HEK293 (cell line): ENCODE results near the gene ARID3B.

Source experiments
- CTCF ChIA-PET: fragments of 350-600 bp; formaldehyde crosslinking; extraction: SDS; loops from one replicate; lab custom pipeline; 2021; ENCODE audit warnings: antibody characterized with exemption; lab: Yijun Ruan, JAX
- POLR2A ChIA-PET: fragments of 300-600 bp; formaldehyde crosslinking; extraction: SDS; loops from one replicate; lab custom pipeline; 2020; ENCODE audit warnings: antibody characterized with exemption, inconsistent platforms; lab: Yijun Ruan, JAX
- H3K27ac ChIP-seq: fragments of 200-500 bp; sonication (Bioruptor generic); 2 replicates; pipeline ENCODE4 v1.5.1; 2014; ENCODE audit warnings: low read depth, low read length, control low read depth, inconsistent platforms; ENCODE audit errors: extremely low read depth
- H3K36me3 ChIP-seq, 2 experiments: fragments of 200-500 bp in 1 of 2; sonication (Bioruptor generic) in 1 of 2; 1 replicate in 1 of 2; 2 replicates in 1 of 2; pipeline ENCODE4 v1.5.1; 2014 to 2017; ENCODE audit warnings: inconsistent platforms in 2 of 2, low read length in 2 of 2; ENCODE audit not compliant: control insufficient read depth in 2 of 2, insufficient read depth in 1 of 2
- H3K4me1 ChIP-seq: fragments of 200-500 bp; sonication (Bioruptor generic); 2 replicates; pipeline ENCODE4 v1.5.1; 2014; ENCODE audit warnings: mild to moderate bottlenecking, low read length, inconsistent platforms; ENCODE audit not compliant: control insufficient read depth, insufficient read depth
- H3K4me3 ChIP-seq: 2 replicates; pipeline ENCODE4 v1.5.1; 2011; ENCODE audit warnings: low read depth, mild to moderate bottlenecking, control low read depth, low read length, moderate library complexity
- H3K9me3 ChIP-seq: fragments of 200-500 bp; sonication (Bioruptor generic); 2 replicates; pipeline ENCODE4 v1.5.1; 2014; ENCODE audit warnings: low read depth, low read length, inconsistent platforms; ENCODE audit not compliant: control insufficient read depth, insufficient read depth
- KLF1 ChIP-seq: fragments of 450-650 bp; formaldehyde crosslinking; IDR thresholded peaks from 2 replicates; pipeline ENCODE4 v1.5.1; 2016; ENCODE audit warnings: missing biosample characterization, missing genetic modification characterization
- SALL2 ChIP-seq: fragments of 450-650 bp; formaldehyde crosslinking; IDR thresholded peaks from 2 replicates; pipeline ENCODE4 v1.5.0; 2017; ENCODE audit warnings: missing biosample characterization, mild to moderate bottlenecking, missing genetic modification characterization, borderline replicate concordance
- WT1 ChIP-seq: fragments of 450-650 bp; formaldehyde crosslinking; IDR thresholded peaks from 2 replicates; pipeline ENCODE4 v1.5.1; 2016; ENCODE audit warnings: missing biosample characterization, missing genetic modification characterization
- ZNF132 ChIP-seq: fragments of 450-650 bp; formaldehyde crosslinking; IDR thresholded peaks from 2 replicates; pipeline ENCODE4 v1.5.1; 2017; ENCODE audit warnings: missing biosample characterization, missing genetic modification characterization, borderline replicate concordance
- ZNF239 ChIP-seq: fragments of 450-650 bp; formaldehyde crosslinking; IDR thresholded peaks from 2 replicates; pipeline ENCODE4 v1.5.1; 2016; ENCODE audit warnings: missing biosample characterization, missing genetic modification characterization
- ZNF24 ChIP-seq: fragments of 450-650 bp; formaldehyde crosslinking; IDR thresholded peaks from 2 replicates; pipeline ENCODE4 v1.5.1; 2016; ENCODE audit warnings: missing biosample characterization, missing genetic modification characterization
- ZNF324 ChIP-seq: fragments of 450-650 bp; formaldehyde crosslinking; IDR thresholded peaks from 2 replicates; pipeline ENCODE4 v1.5.1; 2016; ENCODE audit warnings: missing biosample characterization, missing genetic modification characterization
- ZNF335 ChIP-seq: fragments of 450-650 bp; formaldehyde crosslinking; conservative IDR thresholded peaks from 2 replicates; pipeline ENCODE4 v1.5.1; 2016; ENCODE audit warnings: missing biosample characterization, missing genetic modification characterization
- ZNF341 ChIP-seq: fragments of 450-650 bp; formaldehyde crosslinking; IDR thresholded peaks from 2 replicates; pipeline ENCODE4; 2016; ENCODE audit warnings: low read depth, missing biosample characterization, missing genetic modification characterization
- ZNF416 ChIP-seq: fragments of 450-650 bp; formaldehyde crosslinking; IDR thresholded peaks from 2 replicates; pipeline ENCODE4 v1.5.1; 2016; ENCODE audit warnings: missing biosample characterization, missing genetic modification characterization
- ZNF521 ChIP-seq: fragments of 450-650 bp; formaldehyde crosslinking; IDR thresholded peaks from 2 replicates; pipeline ENCODE4 v1.5.1; 2017; ENCODE audit warnings: missing biosample characterization, mild to moderate bottlenecking, missing genetic modification characterization
- ZNF621 ChIP-seq: fragments of 450-650 bp; formaldehyde crosslinking; IDR thresholded peaks from 2 replicates; pipeline ENCODE4 v1.5.1; 2017; ENCODE audit warnings: missing biosample characterization, missing genetic modification characterization
- ZNF623 ChIP-seq: fragments of 450-650 bp; formaldehyde crosslinking; IDR thresholded peaks from 2 replicates; pipeline ENCODE4 v1.5.1; 2016; ENCODE audit warnings: missing biosample characterization, missing genetic modification characterization
- ZNF654 ChIP-seq: fragments of 450-650 bp; formaldehyde crosslinking; IDR thresholded peaks from 2 replicates; pipeline ENCODE4 v1.5.1; 2016; ENCODE audit warnings: low read depth, missing biosample characterization, missing genetic modification characterization
- ZNF777 ChIP-seq: fragments of 450-650 bp; formaldehyde crosslinking; IDR thresholded peaks from 2 replicates; pipeline ENCODE4 v1.5.1; 2017; ENCODE audit warnings: missing biosample characterization, missing genetic modification characterization, borderline replicate concordance
- ZNF830 ChIP-seq: fragments of 450-650 bp; IDR thresholded peaks from 2 replicates; pipeline ENCODE4 v1.5.0; 2018; ENCODE audit warnings: missing biosample characterization, missing genetic modification characterization, low read depth, mild to moderate bottlenecking, moderate library complexity
- TF ChIP-seq, protein P1 (sequence below): fragments of 450-650 bp; IDR thresholded peaks from 2 replicates; pipeline ENCODE4 v1.5.1; 2018; ENCODE audit warnings: missing biosample characterization, mild to moderate bottlenecking, missing genetic modification characterization
- TF ChIP-seq, protein P2 (sequence below): fragments of 450-650 bp; formaldehyde crosslinking; IDR thresholded peaks from 2 replicates; pipeline ENCODE4 v1.5.1; 2016; ENCODE audit warnings: missing biosample characterization, missing genetic modification characterization
- TF ChIP-seq, protein P3 (sequence below): fragments of 450-650 bp; formaldehyde crosslinking; optimal IDR thresholded peaks from 2 replicates; pipeline ENCODE3; 2016; ENCODE audit warnings: missing biosample characterization, mild to moderate bottlenecking, missing genetic modification characterization
- TF ChIP-seq, protein P4 (sequence below): fragments of 450-650 bp; formaldehyde crosslinking; IDR thresholded peaks from 2 replicates; pipeline ENCODE4 v1.5.1; 2016; ENCODE audit warnings: missing biosample characterization, missing genetic modification characterization, low read depth
- TF ChIP-seq, protein P5 (sequence below): fragments of 450-650 bp; formaldehyde crosslinking; IDR thresholded peaks from 2 replicates; pipeline ENCODE4 v1.5.1; 2016; ENCODE audit warnings: missing biosample characterization, missing genetic modification characterization

The ARID3B gene

DNA sequence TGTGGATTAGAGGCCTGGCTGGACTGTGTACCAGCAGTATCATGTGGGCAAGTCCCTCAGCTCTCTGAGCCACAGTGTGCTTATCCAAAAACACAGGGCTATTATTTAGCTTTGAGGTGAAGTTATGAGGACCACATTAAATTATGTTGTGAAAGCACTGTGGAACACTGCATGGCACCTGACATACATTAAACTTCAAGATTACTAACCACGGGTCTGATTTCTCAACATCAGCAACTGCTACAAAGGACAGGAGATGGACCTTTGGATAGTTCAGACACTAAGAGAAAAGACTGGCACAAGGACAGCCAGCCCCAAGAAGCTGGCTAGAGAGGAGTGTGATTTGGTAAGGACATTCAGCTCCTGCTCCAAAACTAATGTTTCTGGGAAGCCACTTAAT is 96.0 kb downstream of the ARID3B start:
- POLR2A ChIA-PET: interaction anchor here (1.8 kb wide), 1 partner anchor 132 kb away, joined by 10 read pairs; no protein-coding TSS in a partner anchor
- TF ChIP-seq, protein P1, sequence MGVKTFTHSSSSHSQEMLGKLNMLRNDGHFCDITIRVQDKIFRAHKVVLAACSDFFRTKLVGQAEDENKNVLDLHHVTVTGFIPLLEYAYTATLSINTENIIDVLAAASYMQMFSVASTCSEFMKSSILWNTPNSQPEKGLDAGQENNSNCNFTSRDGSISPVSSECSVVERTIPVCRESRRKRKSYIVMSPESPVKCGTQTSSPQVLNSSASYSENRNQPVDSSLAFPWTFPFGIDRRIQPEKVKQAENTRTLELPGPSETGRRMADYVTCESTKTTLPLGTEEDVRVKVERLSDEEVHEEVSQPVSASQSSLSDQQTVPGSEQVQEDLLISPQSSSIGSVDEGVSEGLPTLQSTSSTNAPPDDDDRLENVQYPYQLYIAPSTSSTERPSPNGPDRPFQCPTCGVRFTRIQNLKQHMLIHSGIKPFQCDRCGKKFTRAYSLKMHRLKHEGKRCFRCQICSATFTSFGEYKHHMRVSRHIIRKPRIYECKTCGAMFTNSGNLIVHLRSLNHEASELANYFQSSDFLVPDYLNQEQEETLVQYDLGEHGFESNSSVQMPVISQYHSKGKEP (tag by site-specific recombination): no peak
- TF ChIP-seq ZNF132: no peak
- no peak for TF ChIP-seq ZNF521 (tag by site-specific recombination)
- no peak for TF ChIP-seq ZNF24 (tag by site-specific recombination)
- no peak for TF ChIP-seq ZNF324 (tag by site-specific recombination)
- TF ChIP-seq, protein P2, sequence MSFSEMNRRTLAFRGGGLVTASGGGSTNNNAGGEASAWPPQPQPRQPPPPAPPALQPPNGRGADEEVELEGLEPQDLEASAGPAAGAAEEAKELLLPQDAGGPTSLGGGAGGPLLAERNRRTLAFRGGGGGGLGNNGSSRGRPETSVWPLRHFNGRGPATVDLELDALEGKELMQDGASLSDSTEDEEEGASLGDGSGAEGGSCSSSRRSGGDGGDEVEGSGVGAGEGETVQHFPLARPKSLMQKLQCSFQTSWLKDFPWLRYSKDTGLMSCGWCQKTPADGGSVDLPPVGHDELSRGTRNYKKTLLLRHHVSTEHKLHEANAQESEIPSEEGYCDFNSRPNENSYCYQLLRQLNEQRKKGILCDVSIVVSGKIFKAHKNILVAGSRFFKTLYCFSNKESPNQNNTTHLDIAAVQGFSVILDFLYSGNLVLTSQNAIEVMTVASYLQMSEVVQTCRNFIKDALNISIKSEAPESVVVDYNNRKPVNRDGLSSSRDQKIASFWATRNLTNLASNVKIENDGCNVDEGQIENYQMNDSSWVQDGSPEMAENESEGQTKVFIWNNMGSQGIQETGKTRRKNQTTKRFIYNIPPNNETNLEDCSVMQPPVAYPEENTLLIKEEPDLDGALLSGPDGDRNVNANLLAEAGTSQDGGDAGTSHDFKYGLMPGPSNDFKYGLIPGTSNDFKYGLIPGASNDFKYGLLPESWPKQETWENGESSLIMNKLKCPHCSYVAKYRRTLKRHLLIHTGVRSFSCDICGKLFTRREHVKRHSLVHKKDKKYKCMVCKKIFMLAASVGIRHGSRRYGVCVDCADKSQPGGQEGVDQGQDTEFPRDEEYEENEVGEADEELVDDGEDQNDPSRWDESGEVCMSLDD (tag by site-specific recombination): no peak
- H3K4me1 ChIP-seq: peaks cover 2% of the 10 kb centered on the region; the same call in 1 of the 2 replicates
- CTCF ChIA-PET: interaction anchor here (0.6 to 14.8 kb wide), 13 partner anchors 8 to 626 kb away, joined by 3 to 800 read pairs (median 4); partner anchors contain the start of genes CLK3, CSK and CYP1A1
- no peak overlapping the region for H3K27ac ChIP-seq
- H3K36me3 ChIP-seq: peaks cover 27 to 93% of the 10 kb centered on the region in 2 experiments
- no peak overlapping the region for H3K4me3 ChIP-seq
- no peaks in the 10 kb centered on the region for H3K9me3 ChIP-seq

DNA sequence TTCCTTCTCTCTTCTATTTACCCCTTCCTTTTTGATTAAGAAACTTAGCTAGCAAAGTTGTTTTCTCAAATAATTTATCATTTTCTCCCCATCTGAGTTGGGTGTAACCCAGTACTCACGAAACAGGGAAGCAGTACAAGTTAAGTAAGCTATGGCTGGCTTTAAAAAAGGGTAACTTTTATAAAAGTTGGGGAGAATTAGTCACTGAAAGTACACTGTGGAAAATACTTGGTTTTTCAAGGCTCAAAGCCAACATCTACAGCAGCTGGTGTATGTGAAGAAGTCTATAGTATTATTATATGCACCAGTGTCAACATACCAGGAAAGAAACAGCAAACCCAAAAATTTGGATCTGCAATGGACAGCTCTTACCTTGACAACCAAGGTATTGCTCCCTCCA is 100.1 kb downstream of the ARID3B start:
- POLR2A ChIA-PET: interaction anchor here (0.5 to 1.3 kb wide), 3 partner anchors 103 to 128 kb away, joined by 3 to 5 read pairs (median 4); partner anchors contain the start of gene CYP1A2
- CTCF ChIA-PET: interaction anchor here (0.7 to 16.2 kb wide), 9 partner anchors 7 to 666 kb away, joined by 3 to 800 read pairs (median 4); no protein-coding TSS in a partner anchor
- TF ChIP-seq SALL2 (tag by site-specific recombination) (no peak), ZNF341 (no peak), WT1 (no peak), ZNF830 (tag by site-specific recombination) (no peak), ZNF623 (tag by site-specific recombination) (no peak), ZNF777 (tag by site-specific recombination) (no peak), ZNF335 (tag by site-specific recombination) (no peak), ZNF621 (tag by site-specific recombination) (no peak), KLF1 (tag by site-specific recombination) (no peak), ZNF416 (tag by site-specific recombination) (no peak), ZNF654 (no peak), ZNF239 (tag by site-specific recombination) (no peak)
- TF ChIP-seq, protein P3, sequence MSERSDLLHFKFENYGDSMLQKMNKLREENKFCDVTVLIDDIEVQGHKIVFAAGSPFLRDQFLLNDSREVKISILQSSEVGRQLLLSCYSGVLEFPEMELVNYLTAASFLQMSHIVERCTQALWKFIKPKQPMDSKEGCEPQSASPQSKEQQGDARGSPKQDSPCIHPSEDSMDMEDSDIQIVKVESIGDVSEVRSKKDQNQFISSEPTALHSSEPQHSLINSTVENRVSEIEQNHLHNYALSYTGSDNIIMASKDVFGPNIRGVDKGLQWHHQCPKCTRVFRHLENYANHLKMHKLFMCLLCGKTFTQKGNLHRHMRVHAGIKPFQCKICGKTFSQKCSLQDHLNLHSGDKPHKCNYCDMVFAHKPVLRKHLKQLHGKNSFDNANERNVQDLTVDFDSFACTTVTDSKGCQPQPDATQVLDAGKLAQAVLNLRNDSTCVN: no peak
- TF ChIP-seq, protein P4, sequence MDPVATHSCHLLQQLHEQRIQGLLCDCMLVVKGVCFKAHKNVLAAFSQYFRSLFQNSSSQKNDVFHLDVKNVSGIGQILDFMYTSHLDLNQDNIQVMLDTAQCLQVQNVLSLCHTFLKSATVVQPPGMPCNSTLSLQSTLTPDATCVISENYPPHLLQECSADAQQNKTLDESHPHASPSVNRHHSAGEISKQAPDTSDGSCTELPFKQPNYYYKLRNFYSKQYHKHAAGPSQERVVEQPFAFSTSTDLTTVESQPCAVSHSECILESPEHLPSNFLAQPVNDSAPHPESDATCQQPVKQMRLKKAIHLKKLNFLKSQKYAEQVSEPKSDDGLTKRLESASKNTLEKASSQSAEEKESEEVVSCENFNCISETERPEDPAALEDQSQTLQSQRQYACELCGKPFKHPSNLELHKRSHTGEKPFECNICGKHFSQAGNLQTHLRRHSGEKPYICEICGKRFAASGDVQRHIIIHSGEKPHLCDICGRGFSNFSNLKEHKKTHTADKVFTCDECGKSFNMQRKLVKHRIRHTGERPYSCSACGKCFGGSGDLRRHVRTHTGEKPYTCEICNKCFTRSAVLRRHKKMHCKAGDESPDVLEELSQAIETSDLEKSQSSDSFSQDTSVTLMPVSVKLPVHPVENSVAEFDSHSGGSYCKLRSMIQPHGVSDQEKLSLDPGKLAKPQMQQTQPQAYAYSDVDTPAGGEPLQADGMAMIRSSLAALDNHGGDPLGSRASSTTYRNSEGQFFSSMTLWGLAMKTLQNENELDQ (tag by site-specific recombination): no peak
- TF ChIP-seq, protein P5, sequence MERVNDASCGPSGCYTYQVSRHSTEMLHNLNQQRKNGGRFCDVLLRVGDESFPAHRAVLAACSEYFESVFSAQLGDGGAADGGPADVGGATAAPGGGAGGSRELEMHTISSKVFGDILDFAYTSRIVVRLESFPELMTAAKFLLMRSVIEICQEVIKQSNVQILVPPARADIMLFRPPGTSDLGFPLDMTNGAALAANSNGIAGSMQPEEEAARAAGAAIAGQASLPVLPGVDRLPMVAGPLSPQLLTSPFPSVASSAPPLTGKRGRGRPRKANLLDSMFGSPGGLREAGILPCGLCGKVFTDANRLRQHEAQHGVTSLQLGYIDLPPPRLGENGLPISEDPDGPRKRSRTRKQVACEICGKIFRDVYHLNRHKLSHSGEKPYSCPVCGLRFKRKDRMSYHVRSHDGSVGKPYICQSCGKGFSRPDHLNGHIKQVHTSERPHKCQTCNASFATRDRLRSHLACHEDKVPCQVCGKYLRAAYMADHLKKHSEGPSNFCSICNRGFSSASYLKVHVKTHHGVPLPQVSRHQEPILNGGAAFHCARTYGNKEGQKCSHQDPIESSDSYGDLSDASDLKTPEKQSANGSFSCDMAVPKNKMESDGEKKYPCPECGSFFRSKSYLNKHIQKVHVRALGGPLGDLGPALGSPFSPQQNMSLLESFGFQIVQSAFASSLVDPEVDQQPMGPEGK (tag by site-specific recombination): no peak
- TF ChIP-seq, all 188 proteins: peak for 0
- H3K4me1 ChIP-seq: peaks cover 24% of the 10 kb centered on the region
- no peak overlapping the region for H3K27ac ChIP-seq
- peaks cover 16 to 55% of the 10 kb centered on the region in 2 experiments for H3K36me3 ChIP-seq
- H3K9me3 ChIP-seq: no peaks in the 10 kb centered on the region
- H3K4me3 ChIP-seq: no peak overlapping the region
